Mononuclear cell (primary cell): ENCODE data around the gene SPRR2D. TPM values are rescaled to one million over a fixed set of nuclear protein-coding genes. Genes with fewer than 3 reads are reported as not detected.
"Not testable (repeated sequence)": the region's sequence is repeated elsewhere in the genome, so short reads cannot be mapped to it uniquely, and the experiment has no call there.

Experiments
- H3K27me3 ChIP-seq: 2 replicates; pipeline ENCODE4 v1.6.0; 2011; ENCODE audit warnings: low read length, control low read depth; ENCODE audit not compliant: insufficient read depth
- H3K4me1 ChIP-seq: 2 replicates; pipeline ENCODE4 v1.5.1; 2011; ENCODE audit warnings: mild to moderate bottlenecking, low read length, control low read depth; ENCODE audit not compliant: insufficient read depth
- H3K4me3 ChIP-seq: 2 replicates; pipeline ENCODE4 v1.5.1; 2011; ENCODE audit warnings: mild to moderate bottlenecking, low read length, moderate library complexity
- H3K9me3 ChIP-seq: 2 replicates; pipeline ENCODE4 v1.5.1; 2011; ENCODE audit warnings: low read depth, mild to moderate bottlenecking, control low read depth, low read length
- total RNA-seq: library from RNA; depleted of rRNA; stranded (reverse); fragments of >200 nt; gene quantifications from one replicate; pipeline ENCODE4 v1.2.3, GENCODE V29; 2012

Gene SPRR2D
- total RNA-seq, 1 donor = not detected

- H3K27me3 ChIP-seq = no peaks in the 10 kb centered on the region
- no peak within 1 kb of the TSS for H3K4me3 ChIP-seq
- H3K4me1 ChIP-seq = no peaks in the 10 kb centered on the region
- H3K9me3 ChIP-seq = no peaks in the 10 kb centered on the region
These were observed 10.0 kb downstream of the SPRR2D start, which contains the start of gene SPRR1B for GRCh38 chr1:153030895-153031294. SPRR1B (plus strand) TSS chr1:153031203; CDS start chr1:153032346, 1,143 bp downstream.

GRCh38 chr1:153028766-153029165, 12.2 kb downstream of the SPRR2D start:
- Histone ChIP-seq H3K4me3 (no peak overlapping the region), H3K4me1 (no peaks in the 10 kb centered on the region), H3K27me3 (no peaks in the 10 kb centered on the region), H3K9me3 (no peaks in the 10 kb centered on the region)

DNA sequence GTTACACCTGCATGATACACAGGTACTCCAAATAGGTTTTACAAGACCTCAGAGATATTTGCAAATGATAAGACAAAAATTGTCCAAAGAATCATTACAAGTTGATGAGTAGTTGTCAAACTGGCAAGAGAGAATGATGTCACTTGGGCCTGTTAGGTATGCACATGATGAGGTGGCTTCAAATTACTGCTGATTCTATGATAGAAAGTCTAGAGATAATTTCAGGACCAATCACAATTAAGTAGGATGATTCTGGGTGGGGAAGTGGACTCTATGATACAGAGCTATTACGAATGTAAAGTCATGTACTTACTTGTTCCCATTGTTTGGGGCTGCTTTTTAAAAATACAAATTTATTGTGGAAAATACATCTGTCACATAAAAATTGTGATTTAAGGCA, 15.1 kb downstream of the SPRR2D start:
- Histone ChIP-seq H3K27me3 (no peaks in the 10 kb centered on the region), H3K4me1 (no peaks in the 10 kb centered on the region)

DNA sequence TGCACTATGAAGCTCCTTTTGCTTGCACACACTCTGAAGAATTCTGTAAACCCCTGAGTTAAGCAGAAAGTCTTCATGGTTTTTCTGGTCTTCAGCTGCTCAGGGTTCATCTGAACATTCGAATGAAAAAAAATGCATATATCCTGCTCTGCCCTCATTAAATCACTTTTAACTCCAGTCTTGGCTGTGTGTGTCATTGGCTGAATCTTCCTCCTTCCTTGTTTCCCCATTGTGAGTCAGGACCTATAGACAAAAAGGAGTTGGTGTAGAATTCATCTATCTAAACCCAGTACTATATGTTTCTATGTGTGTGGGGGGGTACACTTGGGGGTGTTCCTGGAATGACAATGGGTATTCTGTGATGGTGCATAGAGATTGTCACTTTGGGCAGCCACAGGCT, 16.5 kb downstream of the SPRR2D start:
- Histone ChIP-seq H3K27me3 (no peaks in the 10 kb centered on the region), H3K4me1 (no peaks in the 10 kb centered on the region), H3K9me3 (no peaks in the 10 kb centered on the region), H3K4me3 (no peak overlapping the region)

More for the DNA sequence above, 15.1 kb downstream of the SPRR2D start:
- no peaks in the 10 kb centered on the region for H3K9me3 ChIP-seq
- H3K4me3 ChIP-seq = no peak overlapping the region

DNA sequence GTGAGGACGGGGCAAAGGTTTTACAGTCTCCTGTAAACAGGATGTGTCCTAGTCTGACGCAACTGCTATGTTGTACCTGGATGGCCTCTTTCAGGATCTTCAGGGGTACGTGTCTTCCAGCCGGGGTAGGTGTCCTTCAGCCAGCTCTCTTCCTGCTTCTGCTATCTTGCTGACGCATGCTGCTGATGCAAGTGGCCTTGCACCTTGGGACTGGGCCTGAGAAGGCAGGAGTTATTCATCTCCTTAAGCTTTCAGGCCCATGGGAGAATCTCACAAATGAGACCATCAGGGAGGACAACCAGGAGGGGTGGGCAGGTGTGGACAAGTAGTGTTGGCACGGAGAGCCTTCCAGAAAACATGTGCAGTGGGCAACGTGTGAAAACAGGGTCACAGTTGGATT, 17.8 kb downstream of the SPRR2D start:
- Histone ChIP-seq H3K4me1 (no peaks in the 10 kb centered on the region), H3K9me3 (no peaks in the 10 kb centered on the region), H3K4me3 (no peak overlapping the region)

DNA sequence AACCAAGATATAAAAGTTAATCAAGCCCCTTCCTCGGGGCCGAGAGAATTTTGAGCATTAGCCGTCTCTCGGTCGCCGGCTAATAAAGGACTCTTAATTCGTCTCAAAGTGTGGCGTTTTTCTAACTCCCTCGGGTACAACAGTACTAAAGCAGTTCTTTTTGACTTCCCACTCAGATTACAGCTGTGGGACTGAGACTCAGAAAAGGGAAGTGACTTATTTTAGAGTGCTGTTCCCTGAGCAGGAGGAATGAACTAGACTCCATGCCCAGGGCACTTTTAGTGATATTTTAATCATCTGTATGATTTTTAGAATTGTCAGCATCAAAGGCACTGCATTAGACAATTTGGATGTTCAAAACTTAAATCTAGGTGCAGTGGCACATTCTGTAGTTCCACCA, 18.6 kb downstream of the SPRR2D start:
- not testable (repeated sequence) for H3K4me1 ChIP-seq, H3K4me3 ChIP-seq, H3K27me3 ChIP-seq, H3K9me3 ChIP-seq

More for the DNA sequence above, 17.8 kb downstream of the SPRR2D start:
- no peaks in the 10 kb centered on the region for H3K27me3 ChIP-seq

DNA sequence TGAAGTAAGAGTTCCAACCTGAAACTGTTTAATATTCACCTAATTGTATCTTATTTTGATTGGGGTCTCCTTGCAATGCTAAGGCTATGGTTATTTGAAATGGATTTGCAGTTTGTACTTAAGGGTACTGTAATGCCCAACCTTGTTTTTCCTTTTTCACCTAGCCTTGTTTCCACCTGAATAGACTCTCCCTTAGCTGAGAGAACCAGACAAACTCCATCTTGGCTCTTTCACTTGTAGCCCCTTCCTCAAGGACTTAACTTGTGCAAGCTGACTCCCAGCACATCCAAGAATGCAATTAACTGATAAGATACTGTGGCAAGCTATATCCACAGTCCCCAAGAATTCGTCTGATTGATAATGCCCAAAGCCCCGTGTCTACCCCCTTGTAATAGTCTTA, 19.1 kb downstream of the SPRR2D start:
- H3K4me3 ChIP-seq, H3K4me1 ChIP-seq, H3K9me3 ChIP-seq, H3K27me3 ChIP-seq: not testable (repeated sequence)

- not testable (repeated sequence) for H3K9me3 ChIP-seq, H3K27me3 ChIP-seq, H3K4me1 ChIP-seq, H3K4me3 ChIP-seq
These were observed 29.6 kb downstream of the SPRR2D start for GRCh38 chr1:153011235-153011758.

DNA sequence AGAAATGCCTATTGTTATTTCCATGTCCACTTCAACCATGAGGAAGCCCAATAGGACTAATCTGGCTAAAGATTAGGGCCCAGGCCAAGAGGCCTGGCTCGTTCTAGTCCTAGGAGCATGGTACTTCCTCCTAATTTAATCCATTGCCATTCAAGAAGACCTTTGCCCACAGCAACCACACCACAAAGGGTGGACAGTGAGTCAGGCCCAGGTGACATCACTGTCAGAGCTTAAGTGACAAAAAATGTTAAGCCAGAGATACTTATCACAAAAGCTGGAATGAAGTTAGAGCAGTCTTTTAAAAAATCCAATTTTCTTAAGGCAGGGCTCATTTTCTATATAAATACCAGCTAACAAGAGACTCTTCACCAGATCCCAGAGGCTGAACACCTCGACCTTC, 39.5 kb downstream of the SPRR2D start, which contains the start of gene SPRR3:
SPRR3 (plus strand) TSS at position 368 of the 400 bp plus-strand sequence. CDS start 1,272 bp downstream, outside the sequence.
- Histone ChIP-seq H3K4me1 (no peaks in the 10 kb centered on the region), H3K9me3 (no peaks in the 10 kb centered on the region), H3K4me3 (no peak within 1 kb of the TSS), H3K27me3 (no peaks in the 10 kb centered on the region)

DNA sequence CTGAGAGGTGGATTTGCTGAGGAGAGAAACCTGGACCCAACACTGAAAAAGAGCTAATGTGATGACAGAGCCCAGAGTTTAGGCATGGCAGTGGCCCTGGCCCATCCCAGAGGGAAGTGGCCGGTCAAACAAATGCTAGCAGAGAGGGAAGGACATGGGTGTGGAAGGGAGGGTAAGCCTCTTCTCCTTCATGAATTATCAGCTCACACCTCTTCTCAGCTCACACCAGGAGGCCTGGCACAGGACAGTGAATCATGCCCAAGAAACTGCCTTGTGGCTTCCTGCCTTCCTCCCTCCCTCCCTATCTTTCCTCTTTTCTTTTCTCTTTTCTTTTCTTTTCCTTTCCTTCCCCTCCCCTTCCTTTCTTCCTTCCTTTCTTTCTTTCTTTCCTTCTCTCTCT, 40.6 kb downstream of the SPRR2D start:
- no peaks in the 10 kb centered on the region for H3K4me1 ChIP-seq
- H3K9me3 ChIP-seq = no peaks in the 10 kb centered on the region
- H3K27me3 ChIP-seq = no peaks in the 10 kb centered on the region
- H3K4me3 ChIP-seq = no peak overlapping the region

- H3K9me3 ChIP-seq = no peaks in the 10 kb centered on the region
- no peak overlapping the region for H3K4me3 ChIP-seq
- no peaks in the 10 kb centered on the region for H3K4me1 ChIP-seq
- no peaks in the 10 kb centered on the region for H3K27me3 ChIP-seq
These were observed 41.1 kb downstream of the SPRR2D start for GRCh38 chr1:152999818-153000217.

- H3K4me3 ChIP-seq = no peak overlapping the region
- H3K27me3 ChIP-seq = no peaks in the 10 kb centered on the region
- H3K4me1 ChIP-seq = no peaks in the 10 kb centered on the region
- H3K9me3 ChIP-seq = no peaks in the 10 kb centered on the region
These were observed 42.4 kb downstream of the SPRR2D start for GRCh38 chr1:152998476-152998875.

DNA sequence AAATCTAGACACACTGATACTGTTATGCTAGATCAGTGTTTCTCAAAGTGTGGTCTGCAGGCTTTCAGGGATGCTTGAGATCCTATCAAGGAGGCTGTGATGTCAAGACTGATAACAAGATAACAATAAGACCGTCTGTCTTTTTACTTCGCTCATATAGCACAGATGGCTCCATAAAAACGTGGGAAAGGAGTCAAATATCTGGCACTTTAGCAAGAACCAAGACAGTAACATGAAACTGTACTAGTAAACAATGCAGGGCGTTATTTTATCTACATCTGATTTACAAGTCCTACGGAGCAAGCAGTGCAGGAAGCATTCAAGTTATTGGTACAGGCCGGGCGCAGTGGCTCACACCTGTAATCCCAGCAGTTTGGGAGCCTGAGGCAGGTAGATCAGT, 43.0 kb downstream of the SPRR2D start:
- H3K4me1 ChIP-seq = no peaks in the 10 kb centered on the region
- no peaks in the 10 kb centered on the region for H3K27me3 ChIP-seq
- no peaks in the 10 kb centered on the region for H3K9me3 ChIP-seq
- H3K4me3 ChIP-seq = no peak overlapping the region

DNA sequence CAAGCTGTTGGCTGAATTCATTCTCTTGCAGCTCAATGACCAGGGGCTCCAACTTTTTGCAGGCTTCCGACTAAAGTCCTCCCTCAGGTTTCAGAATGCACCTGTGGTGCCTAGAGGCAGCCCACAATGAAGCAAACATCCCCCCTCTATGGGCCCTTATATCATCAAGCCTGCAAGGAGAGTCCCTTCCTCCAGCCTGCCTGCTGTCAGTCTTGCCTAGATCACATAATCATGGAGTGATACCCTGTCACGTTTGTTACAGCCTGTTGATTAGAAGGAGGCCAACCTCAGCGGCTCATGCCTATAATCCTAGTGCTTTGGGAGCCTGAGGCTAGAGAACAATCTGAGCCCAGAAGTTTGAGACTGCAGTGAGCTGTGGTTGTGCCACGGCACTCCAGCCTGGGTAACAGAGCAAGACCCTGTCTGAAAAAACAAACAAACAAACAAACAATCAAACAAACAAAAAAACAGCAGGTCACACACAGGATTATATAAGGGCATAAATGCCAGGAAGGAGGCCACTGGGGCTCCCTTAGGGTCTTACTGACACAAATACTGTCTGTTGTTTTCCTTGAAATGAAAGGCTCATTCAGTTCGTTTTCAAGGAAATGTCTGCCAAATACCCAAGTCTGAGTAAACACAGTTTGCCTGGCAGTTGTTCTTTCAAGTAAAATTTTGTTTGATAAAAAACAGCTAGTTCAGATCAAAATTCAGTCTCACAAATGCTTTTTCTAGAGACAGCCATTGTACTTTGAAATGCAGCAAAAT, 44.1 kb downstream of the SPRR2D start:
- H3K9me3 ChIP-seq = no peaks in the 10 kb centered on the region
- no peak overlapping the region for H3K4me3 ChIP-seq
- no peaks in the 10 kb centered on the region for H3K27me3 ChIP-seq
- no peaks in the 10 kb centered on the region for H3K4me1 ChIP-seq

DNA sequence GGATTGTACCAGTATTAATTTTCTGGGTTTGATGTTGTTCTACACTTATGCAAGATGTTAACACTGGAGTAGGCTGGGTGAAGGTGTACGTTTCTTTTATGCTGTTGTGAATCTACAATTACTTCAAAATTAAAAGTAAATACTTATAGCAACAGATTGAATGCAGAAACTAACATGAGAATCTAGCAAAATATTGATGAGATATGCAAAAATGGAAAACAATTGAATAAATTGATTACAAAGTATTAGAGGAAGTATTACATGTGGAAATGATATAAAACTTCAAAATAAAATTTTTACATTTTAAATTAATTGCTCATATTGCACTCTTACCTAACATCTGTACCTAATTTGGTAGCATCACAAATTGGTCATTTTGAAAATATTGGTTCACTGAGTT, 45.1 kb downstream of the SPRR2D start:
- Histone ChIP-seq H3K4me1 (no peaks in the 10 kb centered on the region), H3K9me3 (no peaks in the 10 kb centered on the region), H3K27me3 (no peaks in the 10 kb centered on the region), H3K4me3 (no peak overlapping the region)

DNA sequence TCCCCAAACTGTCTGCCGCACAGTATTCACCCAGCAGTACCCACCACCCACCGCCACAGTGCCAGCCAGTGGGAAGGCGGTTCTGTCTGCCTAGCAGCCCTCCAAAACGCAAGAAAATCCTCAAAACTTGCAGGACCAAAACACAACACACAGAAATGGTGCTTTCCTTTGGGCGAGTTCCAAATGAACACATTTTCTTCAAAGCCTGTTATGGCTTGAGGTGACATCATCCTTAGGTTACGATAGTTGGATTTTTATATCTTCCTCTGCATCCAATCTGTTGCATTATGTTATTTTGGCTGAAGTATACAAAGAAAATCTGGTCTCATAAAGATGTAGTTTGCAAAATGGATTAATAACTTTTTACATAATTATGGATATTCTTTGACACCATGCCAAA, 47.7 kb downstream of the SPRR2D start:
- Histone ChIP-seq H3K9me3 (no peaks in the 10 kb centered on the region), H3K4me1 (no peaks in the 10 kb centered on the region), H3K4me3 (no peak overlapping the region), H3K27me3 (peaks cover 5% of the 10 kb centered on the region)
